ENCODE measurements around the gene PLCD3. TPM values are rescaled to one million over a fixed set of nuclear protein-coding genes. Genes with fewer than 3 reads are reported as not detected.

Gene PLCD3
- total and polyA plus RNA-seq, 2 of the 13 experiments (the other 11 are each of a cell fraction or from before 2014, with no cell fraction given): 11.3 to 39.1 TPM

- TF ChIP-seq, protein P1, sequence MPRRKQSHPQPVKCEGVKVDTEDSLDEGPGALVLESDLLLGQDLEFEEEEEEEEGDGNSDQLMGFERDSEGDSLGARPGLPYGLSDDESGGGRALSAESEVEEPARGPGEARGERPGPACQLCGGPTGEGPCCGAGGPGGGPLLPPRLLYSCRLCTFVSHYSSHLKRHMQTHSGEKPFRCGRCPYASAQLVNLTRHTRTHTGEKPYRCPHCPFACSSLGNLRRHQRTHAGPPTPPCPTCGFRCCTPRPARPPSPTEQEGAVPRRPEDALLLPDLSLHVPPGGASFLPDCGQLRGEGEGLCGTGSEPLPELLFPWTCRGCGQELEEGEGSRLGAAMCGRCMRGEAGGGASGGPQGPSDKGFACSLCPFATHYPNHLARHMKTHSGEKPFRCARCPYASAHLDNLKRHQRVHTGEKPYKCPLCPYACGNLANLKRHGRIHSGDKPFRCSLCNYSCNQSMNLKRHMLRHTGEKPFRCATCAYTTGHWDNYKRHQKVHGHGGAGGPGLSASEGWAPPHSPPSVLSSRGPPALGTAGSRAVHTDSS (CRISPR knock-in tag; conservative IDR thresholded peaks at IDR 0.05): no peak
- TF ChIP-seq RBM22 (optimal IDR thresholded peaks at IDR 0.05; ENCODE audit: low read length) (peak; percentile 56), GATAD1 (CRISPR knock-in tag; IDR thresholded peaks at IDR 0.05) (no peak), NR3C1 (CRISPR knock-in tag; IDR thresholded peaks at IDR 0.05) (no peak), ZNF30 (CRISPR knock-in tag; IDR thresholded peaks at IDR 0.05) (peak; percentile 82; the same call in 1 of the 2 replicates), ZNF841 (CRISPR knock-in tag; IDR thresholded peaks at IDR 0.05; ENCODE audit: borderline replicate concordance) (no peak), BRCA1 (CRISPR knock-in tag; IDR thresholded peaks at IDR 0.05) (no peak), RFX5 (IDR thresholded peaks at IDR 0.05; ENCODE audit: low read depth, low read length) (no peak), GPN1 (CRISPR knock-in tag; IDR thresholded peaks at IDR 0.05; ENCODE audit: borderline replicate concordance) (no peak), SUZ12 (IDR thresholded peaks at IDR 0.05; ENCODE audit: low read depth, low read length) (no peak), MXD1 (CRISPR knock-in tag; IDR thresholded peaks at IDR 0.05) (no peak), GABPA (IDR thresholded peaks at IDR 0.05; ENCODE audit: low read depth, low read length) (no peak), GABPA (CRISPR knock-in tag; IDR thresholded peaks at IDR 0.05; ENCODE audit: low read depth) (peak; percentile 12; the same call in 1 of the 2 replicates), BCL6 (CRISPR knock-in tag; IDR thresholded peaks at IDR 0.05) (no peak), CTCF (CRISPR knock-in tag; IDR thresholded peaks at IDR 0.05) (no peak), TBX2 (CRISPR knock-in tag; IDR thresholded peaks at IDR 0.05; ENCODE audit: borderline replicate concordance) (no peak), TARDBP (CRISPR knock-in tag; IDR thresholded peaks at IDR 0.05) (no peak), CBFB (CRISPR knock-in tag; IDR thresholded peaks at IDR 0.05) (no peak), MEIS2 (CRISPR knock-in tag; IDR thresholded peaks at IDR 0.05) (no peak)
- TF ChIP-seq, protein P2, sequence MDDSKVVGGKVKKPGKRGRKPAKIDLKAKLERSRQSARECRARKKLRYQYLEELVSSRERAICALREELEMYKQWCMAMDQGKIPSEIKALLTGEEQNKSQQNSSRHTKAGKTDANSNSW (CRISPR knock-in tag; IDR thresholded peaks at IDR 0.05; ENCODE audit: borderline replicate concordance): no peak
- TF ChIP-seq, protein P3, sequence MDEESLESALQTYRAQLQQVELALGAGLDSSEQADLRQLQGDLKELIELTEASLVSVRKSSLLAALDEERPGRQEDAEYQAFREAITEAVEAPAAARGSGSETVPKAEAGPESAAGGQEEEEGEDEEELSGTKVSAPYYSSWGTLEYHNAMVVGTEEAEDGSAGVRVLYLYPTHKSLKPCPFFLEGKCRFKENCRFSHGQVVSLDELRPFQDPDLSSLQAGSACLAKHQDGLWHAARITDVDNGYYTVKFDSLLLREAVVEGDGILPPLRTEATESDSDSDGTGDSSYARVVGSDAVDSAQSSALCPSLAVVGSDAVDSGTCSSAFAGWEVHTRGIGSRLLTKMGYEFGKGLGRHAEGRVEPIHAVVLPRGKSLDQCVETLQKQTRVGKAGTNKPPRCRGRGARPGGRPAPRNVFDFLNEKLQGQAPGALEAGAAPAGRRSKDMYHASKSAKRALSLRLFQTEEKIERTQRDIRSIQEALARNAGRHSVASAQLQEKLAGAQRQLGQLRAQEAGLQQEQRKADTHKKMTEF (CRISPR knock-in tag; IDR thresholded peaks at IDR 0.05): no peak
- TF ChIP-seq, protein P4, sequence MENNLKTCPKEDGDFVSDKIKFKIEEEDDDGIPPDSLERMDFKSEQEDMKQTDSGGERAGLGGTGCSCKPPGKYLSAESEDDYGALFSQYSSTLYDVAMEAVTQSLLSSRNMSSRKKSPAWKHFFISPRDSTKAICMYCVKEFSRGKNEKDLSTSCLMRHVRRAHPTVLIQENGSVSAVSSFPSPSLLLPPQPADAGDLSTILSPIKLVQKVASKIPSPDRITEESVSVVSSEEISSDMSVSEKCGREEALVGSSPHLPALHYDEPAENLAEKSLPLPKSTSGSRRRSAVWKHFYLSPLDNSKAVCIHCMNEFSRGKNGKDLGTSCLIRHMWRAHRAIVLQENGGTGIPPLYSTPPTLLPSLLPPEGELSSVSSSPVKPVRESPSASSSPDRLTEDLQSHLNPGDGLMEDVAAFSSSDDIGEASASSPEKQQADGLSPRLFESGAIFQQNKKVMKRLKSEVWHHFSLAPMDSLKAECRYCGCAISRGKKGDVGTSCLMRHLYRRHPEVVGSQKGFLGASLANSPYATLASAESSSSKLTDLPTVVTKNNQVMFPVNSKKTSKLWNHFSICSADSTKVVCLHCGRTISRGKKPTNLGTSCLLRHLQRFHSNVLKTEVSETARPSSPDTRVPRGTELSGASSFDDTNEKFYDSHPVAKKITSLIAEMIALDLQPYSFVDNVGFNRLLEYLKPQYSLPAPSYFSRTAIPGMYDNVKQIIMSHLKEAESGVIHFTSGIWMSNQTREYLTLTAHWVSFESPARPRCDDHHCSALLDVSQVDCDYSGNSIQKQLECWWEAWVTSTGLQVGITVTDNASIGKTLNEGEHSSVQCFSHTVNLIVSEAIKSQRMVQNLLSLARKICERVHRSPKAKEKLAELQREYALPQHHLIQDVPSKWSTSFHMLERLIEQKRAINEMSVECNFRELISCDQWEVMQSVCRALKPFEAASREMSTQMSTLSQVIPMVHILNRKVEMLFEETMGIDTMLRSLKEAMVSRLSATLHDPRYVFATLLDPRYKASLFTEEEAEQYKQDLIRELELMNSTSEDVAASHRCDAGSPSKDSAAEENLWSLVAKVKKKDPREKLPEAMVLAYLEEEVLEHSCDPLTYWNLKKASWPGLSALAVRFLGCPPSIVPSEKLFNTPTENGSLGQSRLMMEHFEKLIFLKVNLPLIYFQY (CRISPR knock-in tag; IDR thresholded peaks at IDR 0.05; ENCODE audit: borderline replicate concordance): no peak
Measured at GRCh38 chr17:45146890-45147580, 14.7 kb upstream of the PLCD3 start (continued).
